ENCODE results near the gene DBN1. TPM values are rescaled to one million over a fixed set of nuclear protein-coding genes. Genes with fewer than 3 reads are reported as not detected.

Gene DBN1
- total and polyA plus RNA-seq, 2 donors (not counting 3 experiments of a cell fraction or from before 2014, with no cell fraction given) = 198 to 336 TPM

GRCh38 chr5:177443144-177443983, 30.1 kb downstream of the DBN1 start:
- H3K9me3 ChIP-seq (replicated peaks; ENCODE audit: control insufficient read depth, insufficient read depth, low read length) = no peaks in the 10 kb centered on the region
- intact Hi-C loops (cut with micrococcal nuclease) = no loop called here
- peaks cover 13% of the 10 kb centered on the region for H3K4me1 ChIP-seq (ENCODE audit: control insufficient read depth, extremely low read depth, insufficient read depth, low read length)
- no TSS peak for BruUV-seq (replicated peaks)
- dilution Hi-C loops (cut with MboI; ENCODE audit: extremely low pct_ligation_motif_present, low sequenced_read_pairs) = no loop called here
- DNase-seq (ENCODE audit: low read depth, low spot score) (no peak), FAIRE-seq (no peak)
- H3K4me3 ChIP-seq (replicated peaks in 1 of 3; ENCODE audit: insufficient read depth in 1 of 3, low read depth in 1 of 3, low read length in 3 of 3) = no peak overlapping the region
- no peak for TF ChIP-seq POLR2AphosphoS5 (IDR thresholded peaks at IDR 0.05; ENCODE audit: insufficient read depth, low read depth, low read length)
- no peak for TF ChIP-seq CTCF (IDR thresholded peaks at IDR 0.05; ENCODE audit: extremely low read depth in 1 of 2, insufficient read depth in 1 of 2, low read depth in 1 of 2, low read length in 2 of 2)
- no peak for TF ChIP-seq MYC (IDR thresholded peaks at IDR 0.05; ENCODE audit: low read depth, low read length)
- no peak for TF ChIP-seq JUN (IDR thresholded peaks at IDR 0.05; ENCODE audit: borderline replicate concordance, insufficient read depth, insufficient read length, low read depth)
- TF ChIP-seq GATA2 (IDR thresholded peaks at IDR 0.05; ENCODE audit: insufficient read depth, insufficient read length, low read depth, low read length) = no peak
- no peak for TF ChIP-seq POLR2A (IDR thresholded peaks at IDR 0.05; ENCODE audit: low read depth, low read length)
- no peak for TF ChIP-seq FOS (IDR thresholded peaks at IDR 0.05; ENCODE audit: borderline replicate concordance, insufficient read depth, low read length)
- ChIA-PET CTCF (interaction anchor here (1.0 to 13.5 kb wide), 5 partner anchors 10 to 52 kb away, joined by 3 to 288 read pairs (median 11); partner anchors contain the start of gene PFN3), POLR2A (no interaction called here)
- no peaks in the 10 kb centered on the region for H3K79me2 ChIP-seq (ENCODE audit: control insufficient read depth, insufficient read depth, low read length)
- no peak overlapping the region for H3K4me2 ChIP-seq (ENCODE audit: insufficient read depth, low read length)
- H3K27ac ChIP-seq (ENCODE audit: insufficient read depth, low read depth, low read length) = no peak overlapping the region
- H3K9me1 ChIP-seq (replicated peaks; ENCODE audit: control insufficient read depth, extremely low read depth, insufficient read depth, low read length) = no peaks in the 10 kb centered on the region
- H3K27me3 ChIP-seq (ENCODE audit: control insufficient read depth in 2 of 2, insufficient read depth in 2 of 2, low read length in 2 of 2) = no peaks in the 10 kb centered on the region
- no peaks in the 10 kb centered on the region for H4K20me1 ChIP-seq (replicated peaks; ENCODE audit: control insufficient read depth, extremely low read depth, insufficient read depth, low read length)
- peaks cover 0 to 5% of the 10 kb centered on the region in 2 experiments for H3K36me3 ChIP-seq (ENCODE audit: control insufficient read depth in 2 of 2, extremely low read depth in 1 of 2, insufficient read depth in 2 of 2, low read length in 2 of 2)
- H2AFZ ChIP-seq (ENCODE audit: low read depth, low read length) = no peak overlapping the region
- H3K9ac ChIP-seq (replicated peaks; ENCODE audit: extremely low read depth, insufficient read depth, low read length) = no peak overlapping the region
